Measurements from ENCODE around the gene PLVAP. TPM values are rescaled to one million over a fixed set of nuclear protein-coding genes. Genes with fewer than 3 reads are reported as not detected.

Gene PLVAP
- total and polyA plus RNA-seq, 9 of the 15 experiments (the other 6 are each of a cell fraction or from before 2014, with no cell fraction given): 0.09 to 0.84 (median 0.51) TPM; not detected in 4

DNA sequence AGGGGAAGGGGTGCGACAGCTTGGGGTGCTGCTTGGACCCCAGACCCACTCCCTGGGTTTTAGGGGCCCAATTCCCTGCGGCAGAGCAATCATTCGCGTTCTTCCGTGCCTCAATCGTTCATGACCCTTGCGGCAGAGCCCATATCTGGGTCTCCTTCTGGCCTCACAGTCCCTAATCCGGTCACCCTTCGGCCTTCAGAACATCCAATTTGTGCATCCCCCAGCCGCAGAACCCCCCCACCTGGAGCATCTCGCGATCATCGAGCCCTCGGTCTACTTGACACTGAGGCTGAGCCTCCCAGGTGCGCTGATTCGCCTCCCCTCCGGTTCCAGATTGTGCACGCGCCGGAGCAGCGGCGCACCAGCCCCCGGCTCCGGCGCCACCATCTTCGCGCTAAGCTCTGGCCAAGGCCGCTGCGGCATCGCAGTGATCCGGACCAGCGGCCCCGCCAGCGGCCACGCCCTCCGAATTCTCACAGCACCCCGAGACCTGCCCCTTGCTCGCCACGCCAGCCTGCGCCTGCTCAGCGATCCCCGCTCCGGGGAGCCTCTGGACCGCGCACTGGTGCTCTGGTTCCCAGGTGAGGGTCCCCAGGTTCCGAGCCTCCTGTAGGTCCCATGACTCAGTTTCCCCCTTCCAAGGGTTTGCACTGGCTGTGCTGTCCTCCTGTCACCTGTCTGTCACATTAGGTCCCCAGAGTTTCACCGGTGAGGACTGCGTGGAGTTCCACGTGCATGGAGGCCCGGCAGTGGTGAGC, 39.3 kb downstream of the PLVAP start (continued):
- TF ChIP-seq RFX5 (IDR thresholded peaks at IDR 0.05; ENCODE audit: low read depth, low read length) (no peak), MYBL2 (IDR thresholded peaks at IDR 0.05; ENCODE audit: low read depth) (no peak), MYBL2 (CRISPR knock-in tag; IDR thresholded peaks at IDR 0.05; ENCODE audit: borderline replicate concordance) (no peak), GTF2F1 (IDR thresholded peaks at IDR 0.05; ENCODE audit: low read depth, low read length) (no peak), RCOR1 (IDR thresholded peaks at IDR 0.05; ENCODE audit: borderline replicate concordance in 1 of 2, low read depth in 2 of 2, low read length in 2 of 2) (no peak), ZNF584 (CRISPR knock-in tag; IDR thresholded peaks at IDR 0.05; ENCODE audit: low read depth) (no peak), ZNF79 (CRISPR knock-in tag; IDR thresholded peaks at IDR 0.05; ENCODE audit: low read depth) (no peak), ZNF239 (CRISPR knock-in tag; IDR thresholded peaks at IDR 0.05) (no peak), RHOXF2B (CRISPR knock-in tag; conservative IDR thresholded peaks at IDR 0.05) (no peak), FOXA1 (IDR thresholded peaks at IDR 0.05; ENCODE audit: borderline replicate concordance) (no peak), SPI1 (IDR thresholded peaks at IDR 0.05; ENCODE audit: borderline replicate concordance, low read depth, low read length) (no peak), NFXL1 (CRISPR knock-in tag; IDR thresholded peaks at IDR 0.05) (no peak), TBL1XR1 (IDR thresholded peaks at IDR 0.05; ENCODE audit: low read length in 2 of 2) (0 out of 4 replicates have a peak, but pooled peaks of 1 of the 2 experiments have one; percentile 21), SRSF1 (IDR thresholded peaks at IDR 0.05; ENCODE audit: low read depth, low read length) (no peak), MAFK (IDR thresholded peaks at IDR 0.05; ENCODE audit: low read length) (no peak)
- TF ChIP-seq, protein P1, sequence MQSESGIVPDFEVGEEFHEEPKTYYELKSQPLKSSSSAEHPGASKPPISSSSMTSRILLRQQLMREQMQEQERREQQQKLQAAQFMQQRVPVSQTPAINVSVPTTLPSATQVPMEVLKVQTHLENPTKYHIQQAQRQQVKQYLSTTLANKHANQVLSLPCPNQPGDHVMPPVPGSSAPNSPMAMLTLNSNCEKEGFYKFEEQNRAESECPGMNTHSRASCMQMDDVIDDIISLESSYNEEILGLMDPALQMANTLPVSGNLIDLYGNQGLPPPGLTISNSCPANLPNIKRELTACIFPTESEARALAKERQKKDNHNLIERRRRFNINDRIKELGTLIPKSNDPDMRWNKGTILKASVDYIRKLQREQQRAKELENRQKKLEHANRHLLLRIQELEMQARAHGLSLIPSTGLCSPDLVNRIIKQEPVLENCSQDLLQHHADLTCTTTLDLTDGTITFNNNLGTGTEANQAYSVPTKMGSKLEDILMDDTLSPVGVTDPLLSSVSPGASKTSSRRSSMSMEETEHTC (IDR thresholded peaks at IDR 0.05): no peak
- TF ChIP-seq, protein P2, sequence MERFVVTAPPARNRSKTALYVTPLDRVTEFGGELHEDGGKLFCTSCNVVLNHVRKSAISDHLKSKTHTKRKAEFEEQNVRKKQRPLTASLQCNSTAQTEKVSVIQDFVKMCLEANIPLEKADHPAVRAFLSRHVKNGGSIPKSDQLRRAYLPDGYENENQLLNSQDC (CRISPR knock-in tag; IDR thresholded peaks at IDR 0.05): 0 out of 2 replicates have a peak, but pooled peaks have one; percentile 1
- TF ChIP-seq, protein P3, sequence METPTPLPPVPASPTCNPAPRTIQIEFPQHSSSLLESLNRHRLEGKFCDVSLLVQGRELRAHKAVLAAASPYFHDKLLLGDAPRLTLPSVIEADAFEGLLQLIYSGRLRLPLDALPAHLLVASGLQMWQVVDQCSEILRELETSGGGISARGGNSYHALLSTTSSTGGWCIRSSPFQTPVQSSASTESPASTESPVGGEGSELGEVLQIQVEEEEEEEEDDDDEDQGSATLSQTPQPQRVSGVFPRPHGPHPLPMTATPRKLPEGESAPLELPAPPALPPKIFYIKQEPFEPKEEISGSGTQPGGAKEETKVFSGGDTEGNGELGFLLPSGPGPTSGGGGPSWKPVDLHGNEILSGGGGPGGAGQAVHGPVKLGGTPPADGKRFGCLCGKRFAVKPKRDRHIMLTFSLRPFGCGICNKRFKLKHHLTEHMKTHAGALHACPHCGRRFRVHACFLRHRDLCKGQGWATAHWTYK (CRISPR knock-in tag; IDR thresholded peaks at IDR 0.05): no peak
- TF ChIP-seq, protein P4, sequence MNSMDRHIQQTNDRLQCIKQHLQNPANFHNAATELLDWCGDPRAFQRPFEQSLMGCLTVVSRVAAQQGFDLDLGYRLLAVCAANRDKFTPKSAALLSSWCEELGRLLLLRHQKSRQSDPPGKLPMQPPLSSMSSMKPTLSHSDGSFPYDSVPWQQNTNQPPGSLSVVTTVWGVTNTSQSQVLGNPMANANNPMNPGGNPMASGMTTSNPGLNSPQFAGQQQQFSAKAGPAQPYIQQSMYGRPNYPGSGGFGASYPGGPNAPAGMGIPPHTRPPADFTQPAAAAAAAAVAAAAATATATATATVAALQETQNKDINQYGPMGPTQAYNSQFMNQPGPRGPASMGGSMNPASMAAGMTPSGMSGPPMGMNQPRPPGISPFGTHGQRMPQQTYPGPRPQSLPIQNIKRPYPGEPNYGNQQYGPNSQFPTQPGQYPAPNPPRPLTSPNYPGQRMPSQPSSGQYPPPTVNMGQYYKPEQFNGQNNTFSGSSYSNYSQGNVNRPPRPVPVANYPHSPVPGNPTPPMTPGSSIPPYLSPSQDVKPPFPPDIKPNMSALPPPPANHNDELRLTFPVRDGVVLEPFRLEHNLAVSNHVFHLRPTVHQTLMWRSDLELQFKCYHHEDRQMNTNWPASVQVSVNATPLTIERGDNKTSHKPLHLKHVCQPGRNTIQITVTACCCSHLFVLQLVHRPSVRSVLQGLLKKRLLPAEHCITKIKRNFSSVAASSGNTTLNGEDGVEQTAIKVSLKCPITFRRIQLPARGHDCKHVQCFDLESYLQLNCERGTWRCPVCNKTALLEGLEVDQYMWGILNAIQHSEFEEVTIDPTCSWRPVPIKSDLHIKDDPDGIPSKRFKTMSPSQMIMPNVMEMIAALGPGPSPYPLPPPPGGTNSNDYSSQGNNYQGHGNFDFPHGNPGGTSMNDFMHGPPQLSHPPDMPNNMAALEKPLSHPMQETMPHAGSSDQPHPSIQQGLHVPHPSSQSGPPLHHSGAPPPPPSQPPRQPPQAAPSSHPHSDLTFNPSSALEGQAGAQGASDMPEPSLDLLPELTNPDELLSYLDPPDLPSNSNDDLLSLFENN (IDR thresholded peaks at IDR 0.05; ENCODE audit: low read depth in 2 of 2, low read length in 2 of 2): no peak

All from K562 (cell line).